ENCODE results near the gene MCEE.

The MCEE gene

DNA sequence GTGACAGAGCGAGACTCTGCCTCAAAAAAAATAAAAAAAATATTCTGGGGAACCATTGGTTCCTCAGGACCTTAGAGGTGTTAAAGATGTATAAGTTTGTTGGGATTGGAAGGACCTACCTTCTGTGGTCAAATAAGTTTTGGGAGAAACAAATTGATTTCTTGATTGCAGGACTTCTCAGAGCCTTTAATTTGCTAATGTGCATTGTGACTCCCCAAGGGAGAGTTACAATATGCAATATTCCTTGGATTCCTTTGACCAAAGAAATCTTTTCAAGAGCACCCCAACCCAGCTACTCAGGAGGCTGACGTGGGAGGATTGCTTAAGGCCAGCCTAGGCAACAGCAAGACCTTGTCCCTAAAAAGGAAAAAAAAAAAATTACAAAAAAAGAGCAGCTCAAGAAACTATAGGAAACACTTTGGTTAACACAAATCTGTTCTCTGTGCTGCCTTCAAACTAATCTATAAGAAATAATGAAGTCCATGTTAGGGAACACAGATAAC, 55.1 kb downstream of the MCEE start:
- DNase-seq, result no peak

DNA sequence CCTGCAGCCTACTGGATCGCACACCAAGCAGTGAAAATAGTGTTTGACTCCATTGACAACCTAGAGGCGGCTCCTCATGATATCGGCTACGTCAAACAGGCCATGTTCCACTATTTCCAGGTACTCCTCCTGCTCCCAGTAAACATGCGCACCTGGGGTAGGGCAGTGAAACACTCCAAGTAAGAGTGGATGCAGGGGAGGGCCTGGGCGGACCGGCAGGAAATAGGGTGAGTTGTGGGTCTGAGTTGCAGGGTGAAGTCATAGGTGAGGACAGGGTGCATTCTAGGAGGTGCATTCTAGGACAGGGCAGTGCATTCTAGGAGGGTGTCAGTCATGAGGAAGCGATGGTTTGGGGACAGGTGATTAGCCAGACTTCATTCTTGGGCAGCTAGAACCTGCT, 56.6 kb downstream of the MCEE start:
- no peak for DNase-seq

- DNase-seq, result no peak
Observed at GRCh38 chr2:71072492-71072891, 57.5 kb downstream of the MCEE start.

DNA sequence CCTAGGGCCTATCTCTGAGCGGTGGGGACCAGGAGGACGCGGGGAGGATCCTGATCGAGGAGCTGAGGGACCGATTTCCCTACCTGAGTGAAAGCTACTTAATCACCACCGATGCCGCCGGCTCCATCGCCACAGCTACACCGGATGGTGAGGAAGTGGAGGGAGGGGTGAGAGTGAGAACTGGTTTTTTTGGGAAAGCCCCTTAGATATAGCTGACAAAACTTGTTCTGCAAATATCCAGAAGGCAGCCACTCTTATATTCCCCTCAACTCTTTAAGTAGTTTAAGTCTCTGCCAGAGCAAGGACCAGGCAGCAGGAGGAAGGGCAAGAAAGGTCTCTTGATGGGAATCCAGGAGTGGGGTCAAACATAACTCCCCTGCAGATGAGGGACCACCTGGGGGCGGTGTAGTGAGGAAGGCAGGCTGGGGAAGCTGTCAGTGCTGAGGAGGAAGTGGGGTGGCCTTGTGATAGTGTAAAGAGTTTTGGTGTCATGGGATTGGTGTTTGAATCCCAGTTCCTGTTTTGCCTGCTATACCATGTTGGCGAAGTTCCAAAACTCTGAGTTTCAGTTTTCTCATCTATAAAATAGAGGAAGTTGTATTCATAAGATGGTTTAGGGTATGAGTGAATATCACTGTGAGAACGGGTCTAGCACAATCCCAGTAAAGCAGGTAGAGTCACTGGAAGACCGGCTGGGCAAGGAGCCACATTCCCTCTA, 58.2 kb downstream of the MCEE start:
- no peak for DNase-seq

DNA sequence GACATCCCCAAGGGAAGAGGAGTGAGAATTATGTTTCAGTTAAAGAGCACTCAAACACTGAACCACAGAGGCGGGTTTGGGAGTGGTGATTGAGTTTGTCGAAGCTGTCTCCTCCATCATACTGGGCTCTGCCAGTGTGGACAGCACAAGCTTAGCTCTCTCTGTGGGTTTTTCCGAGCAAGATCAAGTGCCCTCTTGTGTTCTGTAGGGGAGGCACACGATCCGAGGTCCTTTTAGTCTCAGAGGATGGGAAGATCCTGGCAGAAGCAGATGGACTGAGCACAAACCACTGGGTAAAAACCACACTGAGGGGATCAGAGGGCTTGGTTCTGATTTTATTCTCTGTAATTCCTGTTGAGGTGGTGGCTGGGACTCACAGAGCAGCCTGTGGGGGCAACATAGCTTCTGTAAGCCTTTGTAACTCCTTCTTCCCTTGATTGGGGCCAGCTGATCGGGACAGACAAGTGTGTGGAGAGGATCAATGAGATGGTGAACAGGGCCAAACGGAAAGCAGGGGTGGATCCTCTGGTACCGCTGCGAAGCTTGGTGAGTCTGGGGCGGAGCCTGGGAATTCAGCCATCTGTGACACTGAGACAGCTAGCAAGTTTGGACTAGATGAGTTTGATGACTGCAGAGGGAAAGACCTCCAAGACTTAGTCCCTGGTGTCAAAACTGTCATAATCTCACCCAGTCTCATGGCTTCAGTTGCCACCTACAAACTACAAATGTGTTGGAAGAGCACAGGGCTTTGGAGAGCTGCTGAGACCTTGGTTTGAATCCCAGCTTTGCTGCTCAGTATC, 59.5 kb downstream of the MCEE start:
- peak; percentile 29 for DNase-seq

GRCh38 chr2:71069376-71069775, 60.7 kb downstream of the MCEE start:
- DNase-seq, result no peak

- peak; percentile 97 for DNase-seq
Observed at GRCh38 chr2:71068218-71069035, 61.6 kb downstream of the MCEE start, which contains the start of gene NAGK. NAGK (plus strand) TSS chr2:71068648; CDS start chr2:71068684, 36 bp downstream.

GRCh38 chr2:71067567-71068217, 62.3 kb downstream of the MCEE start:
- no peak for DNase-seq

DNA sequence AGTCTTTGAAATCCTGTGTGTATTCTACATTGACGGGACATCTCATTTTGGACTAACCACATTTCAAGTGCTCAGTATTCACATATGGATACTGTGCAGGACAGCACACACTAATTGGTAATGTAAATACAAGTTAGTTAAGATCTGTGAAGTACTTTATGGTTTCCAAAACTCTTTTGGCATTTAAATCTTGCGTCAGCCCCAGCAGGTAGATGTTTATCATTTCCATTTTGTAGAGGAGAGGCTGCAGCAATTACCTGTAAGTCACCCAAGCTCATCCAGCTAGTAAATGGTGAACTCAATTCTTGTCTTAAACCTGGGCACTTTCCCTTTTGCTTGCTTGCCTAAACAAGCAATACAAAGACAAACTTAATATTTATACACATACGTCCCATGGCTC, 63.2 kb downstream of the MCEE start:
- DNase-seq, result no peak

DNA sequence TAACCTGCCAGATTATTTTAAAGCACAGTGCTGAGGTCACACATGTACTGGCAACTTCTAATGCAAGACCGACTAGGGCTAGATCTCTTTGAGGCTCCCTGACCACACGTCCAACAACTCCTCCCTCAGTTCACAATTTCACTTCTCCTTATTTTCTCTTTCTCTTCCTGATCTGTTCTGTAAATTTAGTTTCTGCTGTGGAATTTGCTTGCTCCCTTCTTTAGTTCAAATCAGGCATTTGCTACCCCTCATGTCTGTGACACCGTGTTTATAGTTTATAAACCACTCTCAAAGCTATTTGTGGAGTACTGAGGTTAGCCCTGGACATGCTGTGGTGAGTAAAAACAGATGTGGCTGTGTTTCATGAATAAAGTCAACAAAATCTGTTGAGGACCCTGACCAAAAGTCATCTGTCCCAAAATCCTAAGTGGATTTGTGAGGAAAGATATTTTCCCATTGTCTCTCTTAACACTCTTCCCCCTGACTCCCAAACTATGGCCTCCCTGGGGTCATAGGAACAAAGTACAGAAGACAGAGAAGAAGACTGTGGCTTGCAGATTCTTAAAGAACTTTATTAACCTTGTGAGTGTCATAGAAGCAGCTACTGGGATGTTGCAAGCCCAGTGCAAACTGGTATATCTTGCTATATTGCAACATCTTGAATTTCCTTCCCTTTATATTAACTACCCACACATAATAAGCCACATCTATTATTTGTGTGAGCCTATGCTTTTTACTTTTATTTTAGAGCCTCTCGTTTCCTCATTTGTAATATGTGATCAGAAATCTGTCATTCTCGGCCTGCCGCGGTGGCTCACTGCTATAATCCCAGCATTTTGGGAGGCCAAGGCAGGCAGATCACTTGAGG, 65.0 kb downstream of the MCEE start:
- no peak for DNase-seq

DNA sequence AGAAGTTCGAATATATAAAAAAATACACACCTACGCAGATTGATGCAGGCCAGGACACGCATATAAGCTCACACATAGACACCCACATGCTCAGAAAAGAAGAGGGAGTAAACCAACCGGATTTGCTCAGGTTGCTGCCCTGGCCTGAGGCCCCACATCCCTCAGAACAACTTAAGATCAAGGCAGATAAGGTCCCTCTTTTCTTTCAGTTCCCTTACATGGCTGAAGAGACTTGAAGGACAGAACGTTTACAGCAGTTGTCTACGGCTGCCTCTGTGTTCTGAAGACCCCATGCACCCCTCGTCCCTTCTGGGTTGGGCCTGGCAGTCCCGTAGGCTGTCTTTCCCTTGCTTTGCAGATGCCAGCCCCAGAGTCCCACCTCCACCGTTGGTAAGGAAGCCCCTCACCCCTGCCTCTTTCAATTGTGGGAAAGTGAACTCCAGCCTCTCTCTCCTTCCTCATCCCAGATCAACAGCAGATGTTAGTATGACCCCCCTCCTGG, 65.9 kb downstream of the MCEE start:
- no peak for DNase-seq

DNA sequence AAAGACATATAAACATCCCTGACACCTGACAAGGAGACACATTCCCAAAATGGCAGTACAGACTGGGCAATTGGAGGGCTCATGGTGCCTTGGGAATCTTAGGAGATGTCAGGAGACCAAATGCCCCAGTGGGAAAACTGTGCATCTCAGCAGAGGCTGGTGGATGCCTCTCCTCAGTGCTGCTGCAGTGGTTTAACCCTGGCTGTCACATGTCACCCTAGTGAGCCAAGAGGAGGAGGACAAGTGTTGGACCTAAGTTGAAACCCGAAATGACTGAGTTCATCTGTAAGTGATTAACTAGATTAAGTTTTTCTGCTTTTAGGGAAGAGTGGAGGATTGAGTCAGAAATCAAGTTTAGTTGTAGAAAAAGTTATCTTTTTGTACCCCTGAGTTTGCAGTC, 66.8 kb downstream of the MCEE start:
- DNase-seq, result no peak

GRCh38 chr2:71060871-71061270, 69.2 kb downstream of the MCEE start:
- no peak for DNase-seq

DNA sequence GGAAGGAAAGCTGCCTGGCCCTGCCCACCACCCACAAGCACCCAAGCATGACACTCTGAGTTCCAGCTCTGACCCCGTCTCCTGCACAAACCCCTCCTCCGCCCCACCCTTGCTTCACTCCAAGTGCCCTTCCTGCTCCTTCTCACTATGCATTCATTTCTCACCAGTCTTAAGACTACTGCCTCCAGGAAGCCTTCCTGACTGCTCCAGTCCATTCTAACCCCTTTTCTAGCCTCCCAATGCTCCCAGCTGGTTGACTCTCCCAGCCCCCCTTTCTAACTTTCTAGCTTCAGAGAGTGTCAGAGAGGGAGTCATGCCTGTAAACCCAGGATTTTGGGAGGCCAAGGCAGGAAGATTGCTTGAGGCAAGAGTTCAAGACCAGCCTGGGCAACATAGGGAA, 69.8 kb downstream of the MCEE start:
- no peak for DNase-seq
